Upper lobe of right lung (tissue), 1 donor: Measurements from ENCODE around the gene PLB1. TPM values are rescaled to one million over a fixed set of nuclear protein-coding genes. Genes with fewer than 3 reads are reported as not detected.

Experiments
- ATAC-seq: fragments of 200-7000 bp; cut with Tn5 transposase; one replicate; pipeline ENCODE4 v1.9.1; 2020; ENCODE audit warnings: mild to moderate bottlenecking, moderate library complexity
- DNase-seq: peaks from one replicate; pipeline ENCODE4 v3.0.0-alpha.2; 2020
- H3K27ac ChIP-seq: fragments of 200-600 bp; one replicate; pipeline ENCODE4 v1.8.0; 2022
- H3K27me3 ChIP-seq: fragments of 200-600 bp; one replicate; pipeline ENCODE4 v1.8.0; 2022; ENCODE audit warnings: mild to moderate bottlenecking
- H3K36me3 ChIP-seq: fragments of 200-600 bp; one replicate; pipeline ENCODE4 v1.8.0; 2022
- H3K4me1 ChIP-seq: fragments of 200-600 bp; one replicate; pipeline ENCODE4 v1.8.0; 2022
- H3K4me3 ChIP-seq: fragments of 200-600 bp; one replicate; pipeline ENCODE4 v1.8.0; 2022; ENCODE audit warnings: mild to moderate bottlenecking
- H3K9me3 ChIP-seq: fragments of 200-600 bp; one replicate; pipeline ENCODE4 v1.8.0; 2022
- intact Hi-C: fragments of 100-400 bp; cut with DNase I; formaldehyde crosslinking; loops from one replicate; pipeline ENCODE4 v1.11.0; 2022
- total RNA-seq: library from RNA; stranded (reverse); fragmentation: NEBNext Ultra II Directional; extraction: Animal tissue kit (Norgen Biotek cat#: 25700); gene quantifications from one replicate; pipeline ENCODE4 v1.2.1, GENCODE V29; 2021
- TF ChIP-seq, protein P1 (sequence below): fragments of 200-600 bp; IDR thresholded peaks from one replicate; pipeline ENCODE4 v1.8.0; 2022; ENCODE audit warnings: antibody characterized with exemption
- donor health status: DM: no; HTN: yes; CAD: no; lungs with severe emphysema.

Gene PLB1
- total RNA-seq, 1 donor from 2014 or later = 4.2 TPM

DNA sequence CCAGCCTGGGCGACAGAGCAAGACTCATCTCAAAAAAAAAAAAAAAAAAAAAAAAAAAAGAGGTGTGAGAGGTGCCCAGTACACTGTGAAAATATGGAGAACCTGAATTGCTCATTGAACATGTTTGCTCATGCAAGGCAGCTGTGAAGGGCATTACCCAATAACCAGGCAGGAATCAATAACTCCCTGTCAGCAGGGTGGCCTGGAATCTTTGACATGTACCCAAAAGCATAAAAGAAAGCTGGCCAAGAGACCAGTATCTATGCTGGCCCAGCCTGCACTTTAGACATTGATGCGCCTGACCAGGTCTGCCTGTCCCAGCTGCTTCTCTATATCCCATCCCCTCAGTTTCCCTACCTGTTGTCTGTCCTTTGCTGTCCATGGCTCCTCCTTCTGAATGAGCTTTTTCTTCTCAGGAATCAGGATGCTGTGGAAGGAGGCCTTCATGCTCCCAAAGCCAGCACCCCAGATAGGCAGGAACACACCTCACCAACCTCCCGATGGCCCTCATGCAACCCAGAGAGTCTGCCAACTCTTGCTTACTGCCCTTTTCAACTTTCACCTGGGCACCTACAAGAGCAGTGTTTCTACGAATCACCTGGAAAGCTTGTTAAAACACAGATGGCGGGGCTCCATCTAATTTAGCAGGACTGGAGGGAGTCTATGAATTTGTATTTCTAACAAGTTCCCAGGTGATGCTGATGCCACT lies 172.4 kb downstream of the PLB1 start:
- Histone ChIP-seq H3K27me3 (no peaks in the 10 kb centered on the region), H3K36me3 (no peaks in the 10 kb centered on the region), H3K4me3 (no peak overlapping the region), H3K9me3 (no peaks in the 10 kb centered on the region), H3K4me1 (peaks cover 10% of the 10 kb centered on the region), H3K27ac (no peak overlapping the region)
- intact Hi-C loops = no loop called here
- TF ChIP-seq, protein P1, sequence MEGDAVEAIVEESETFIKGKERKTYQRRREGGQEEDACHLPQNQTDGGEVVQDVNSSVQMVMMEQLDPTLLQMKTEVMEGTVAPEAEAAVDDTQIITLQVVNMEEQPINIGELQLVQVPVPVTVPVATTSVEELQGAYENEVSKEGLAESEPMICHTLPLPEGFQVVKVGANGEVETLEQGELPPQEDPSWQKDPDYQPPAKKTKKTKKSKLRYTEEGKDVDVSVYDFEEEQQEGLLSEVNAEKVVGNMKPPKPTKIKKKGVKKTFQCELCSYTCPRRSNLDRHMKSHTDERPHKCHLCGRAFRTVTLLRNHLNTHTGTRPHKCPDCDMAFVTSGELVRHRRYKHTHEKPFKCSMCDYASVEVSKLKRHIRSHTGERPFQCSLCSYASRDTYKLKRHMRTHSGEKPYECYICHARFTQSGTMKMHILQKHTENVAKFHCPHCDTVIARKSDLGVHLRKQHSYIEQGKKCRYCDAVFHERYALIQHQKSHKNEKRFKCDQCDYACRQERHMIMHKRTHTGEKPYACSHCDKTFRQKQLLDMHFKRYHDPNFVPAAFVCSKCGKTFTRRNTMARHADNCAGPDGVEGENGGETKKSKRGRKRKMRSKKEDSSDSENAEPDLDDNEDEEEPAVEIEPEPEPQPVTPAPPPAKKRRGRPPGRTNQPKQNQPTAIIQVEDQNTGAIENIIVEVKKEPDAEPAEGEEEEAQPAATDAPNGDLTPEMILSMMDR = no peak
- ATAC-seq (no peak), DNase-seq (no peak)

DNA sequence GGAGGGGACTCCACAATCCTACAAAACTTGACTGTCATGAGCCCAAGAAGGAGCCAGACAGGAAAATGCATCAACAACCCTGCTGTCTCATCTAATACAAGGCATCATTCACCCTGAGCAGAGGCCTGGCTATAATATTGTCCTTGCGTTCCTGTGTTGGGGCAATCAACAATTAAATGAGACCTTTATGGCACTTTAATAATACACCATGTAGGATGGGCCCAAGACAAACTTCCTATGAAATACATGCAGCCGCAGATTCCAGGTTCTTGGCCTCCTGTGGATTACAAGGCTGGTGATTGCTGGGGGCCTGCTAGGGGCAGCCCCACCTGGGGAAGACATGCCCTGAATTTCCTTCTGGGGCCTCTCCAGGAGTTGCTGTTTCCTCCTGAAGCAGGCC lies 173.0 kb downstream of the PLB1 start:
- Histone ChIP-seq H3K27me3 (no peaks in the 10 kb centered on the region), H3K36me3 (no peaks in the 10 kb centered on the region), H3K4me1 (peaks cover 3% of the 10 kb centered on the region), H3K4me3 (no peak overlapping the region), H3K9me3 (no peaks in the 10 kb centered on the region), H3K27ac (no peak overlapping the region)
- TF ChIP-seq, protein P1 = no peak
- DNase-seq = no peak
- intact Hi-C loops = no loop called here
- no peak for ATAC-seq

DNA sequence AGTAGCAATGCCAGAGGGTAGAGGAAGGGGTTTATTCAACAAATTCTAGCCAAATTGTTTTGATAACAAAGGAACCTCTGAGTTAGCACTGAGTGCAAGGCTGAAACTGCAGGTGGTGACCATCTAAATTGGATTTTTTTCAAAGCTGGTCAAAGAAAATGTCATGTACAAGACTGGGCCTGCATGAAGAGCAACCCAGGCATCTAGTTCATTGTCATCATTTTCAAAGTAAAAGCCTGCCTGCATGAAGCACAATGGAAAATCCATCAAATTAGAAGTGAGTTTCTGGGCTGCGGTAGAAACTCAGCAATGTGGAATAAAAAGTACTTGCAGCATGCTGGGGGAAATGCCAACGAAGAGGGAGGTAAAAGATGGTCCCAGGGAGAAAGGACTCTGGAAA lies 175.0 kb downstream of the PLB1 start:
- Histone ChIP-seq H3K9me3 (no peaks in the 10 kb centered on the region), H3K4me1 (no peaks in the 10 kb centered on the region), H3K36me3 (no peaks in the 10 kb centered on the region), H3K27me3 (no peaks in the 10 kb centered on the region), H3K4me3 (no peak overlapping the region), H3K27ac (no peak overlapping the region)
- DNase-seq (no peak), ATAC-seq (no peak)
- intact Hi-C loops = no loop called here
- TF ChIP-seq, protein P1 = no peak

DNA sequence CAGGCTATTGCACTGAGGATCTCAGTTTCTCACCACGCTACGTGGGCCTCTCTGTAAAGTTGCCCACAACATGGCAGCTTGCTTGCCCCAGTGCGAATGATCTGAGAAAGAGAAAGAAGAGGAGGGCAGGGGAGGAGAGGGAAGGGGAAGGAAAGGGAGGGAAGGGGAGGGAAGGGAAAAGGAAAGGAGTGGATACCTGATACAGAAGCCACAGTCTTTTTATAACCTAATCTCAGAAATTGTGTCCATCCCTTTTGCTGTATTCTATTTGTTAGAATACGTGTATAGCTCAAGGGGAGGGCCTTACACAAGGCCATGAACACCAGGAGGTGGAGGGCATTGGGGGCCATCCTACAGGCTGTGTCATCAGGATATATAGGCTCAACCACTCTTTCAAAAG lies 177.5 kb downstream of the PLB1 start:
- H3K36me3 ChIP-seq = no peaks in the 10 kb centered on the region
- DNase-seq (no peak), ATAC-seq (no peak)
- no peaks in the 10 kb centered on the region for H3K9me3 ChIP-seq
- no peaks in the 10 kb centered on the region for H3K27me3 ChIP-seq
- H3K27ac ChIP-seq = no peak overlapping the region
- intact Hi-C loops = no loop called here
- no peak overlapping the region for H3K4me3 ChIP-seq
- TF ChIP-seq, protein P1 = no peak
- no peaks in the 10 kb centered on the region for H3K4me1 ChIP-seq

DNA sequence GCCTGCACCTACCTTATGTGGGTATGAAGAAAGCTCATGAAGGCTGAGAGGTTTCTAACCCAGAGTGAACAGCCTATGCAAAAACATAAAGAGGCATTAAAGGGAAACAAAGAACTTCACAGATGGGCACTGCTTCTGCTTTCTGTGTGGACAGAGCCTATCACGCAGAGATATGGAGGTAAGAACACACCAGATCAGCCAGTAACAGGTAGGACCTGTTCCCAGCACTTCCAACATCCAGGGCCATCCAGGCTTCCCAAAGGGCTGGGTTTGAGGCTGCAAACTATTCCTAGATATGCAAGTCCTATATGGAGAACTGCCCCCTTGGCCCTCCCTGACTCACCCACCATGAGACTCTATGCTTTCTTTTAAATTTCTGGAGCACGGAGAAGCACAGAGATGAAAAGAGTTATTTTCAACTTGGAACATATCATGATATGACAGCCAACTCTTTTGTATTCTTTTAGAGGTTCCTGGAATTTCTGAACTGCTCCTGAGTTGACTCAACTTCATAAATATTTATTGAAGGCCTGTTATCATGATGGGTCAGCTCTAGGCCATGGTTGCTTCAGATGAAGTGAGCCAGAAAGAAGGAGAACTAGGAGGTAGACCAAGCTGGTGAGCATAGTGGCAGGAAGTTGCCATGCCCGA lies 178.3 kb downstream of the PLB1 start:
- H3K27ac ChIP-seq = no peak overlapping the region
- intact Hi-C loops = no loop called here
- H3K4me3 ChIP-seq = no peak overlapping the region
- H3K4me1 ChIP-seq = no peaks in the 10 kb centered on the region
- H3K36me3 ChIP-seq = no peaks in the 10 kb centered on the region
- no peaks in the 10 kb centered on the region for H3K9me3 ChIP-seq
- TF ChIP-seq, protein P1 = no peak
- DNase-seq = no peak
- no peak for ATAC-seq
- no peaks in the 10 kb centered on the region for H3K27me3 ChIP-seq
